Stimulated activated CD4-positive, alpha-beta T cell treated with anti-CD3 and anti-CD28 coated beads, Interleukin-4, amount 100 ng/mL, for 24 hours (primary cell): ENCODE data around the gene ADAMTS4.

Experiments
- DNase-seq: peaks from one replicate; pipeline ENCODE4 v3.0.0-alpha.2; 2020

ADAMTS4 gene

DNA sequence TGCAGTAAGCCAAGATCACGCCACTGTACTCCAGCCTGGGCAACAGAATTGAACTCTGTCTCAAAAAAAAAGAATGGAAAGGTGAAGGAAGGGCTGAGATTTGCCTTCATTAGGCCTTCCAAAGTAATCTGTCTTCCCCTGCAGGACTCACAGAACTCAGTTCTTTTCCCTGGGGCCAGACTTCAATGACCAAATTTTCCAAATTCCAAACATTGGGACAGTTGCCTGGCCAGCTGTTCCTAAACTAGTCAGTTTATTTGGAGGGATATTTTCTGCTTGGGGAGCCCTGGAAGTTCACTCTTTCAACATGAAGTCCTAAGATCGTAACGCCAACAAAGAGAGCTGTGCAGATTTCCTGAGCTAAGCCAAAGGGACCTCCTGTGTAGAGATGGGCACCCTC is 61.0 kb downstream of the ADAMTS4 start:
- no peak for DNase-seq
